Chondrocyte (in vitro differentiated cells): ENCODE measurements around the gene APLNR. TPM values are rescaled to one million over a fixed set of nuclear protein-coding genes. Genes with fewer than 3 reads are reported as not detected.

Experiments
- DNase-seq: peaks from one replicate; pipeline ENCODE4 v3.0.0; 2021; ENCODE audit warnings: mixed read lengths, low spot score
- H3K27ac Mint-ChIP-seq: one replicate; pipeline ENCODE4 v1.8.0; 2021; ENCODE audit warnings: mild to moderate bottlenecking, moderate library complexity, mixed read lengths; ENCODE audit not compliant: unreplicated experiment
- H3K27me3 Mint-ChIP-seq: 2 replicates; pipeline ENCODE4 v1.8.0; 2021; ENCODE audit warnings: low read depth, mixed read lengths
- H3K36me3 Mint-ChIP-seq: 2 replicates; pipeline ENCODE4 v1.8.0; 2021; ENCODE audit warnings: low read depth, mixed read lengths
- H3K4me1 Mint-ChIP-seq: 2 replicates; pipeline ENCODE4 v1.8.0; 2021; ENCODE audit warnings: low read depth, mild to moderate bottlenecking, mixed read lengths
- H3K4me3 Mint-ChIP-seq: one replicate; pipeline ENCODE4 v1.8.0; 2021; ENCODE audit warnings: mild to moderate bottlenecking, moderate library complexity, mixed read lengths; ENCODE audit not compliant: unreplicated experiment
- H3K9me3 Mint-ChIP-seq: 2 replicates; pipeline ENCODE4 v1.8.0; 2021; ENCODE audit warnings: low read depth, mixed read lengths
- total RNA-seq: library from RNA; stranded (reverse); gene quantifications from 3 replicates; pipeline ENCODE4 v1.2.1, GENCODE V29; 2021
- TF ChIP-seq, protein P1 (sequence below): fragments of 200-600 bp; sonication (generic); IDR thresholded peaks from 2 replicates; pipeline ENCODE4 v1.5.0; 2021; ENCODE audit warnings: antibody characterized with exemption, mild to moderate bottlenecking, moderate library complexity

The APLNR gene
- total RNA-seq, 1 donor from 2014 or later: not detected

DNA sequence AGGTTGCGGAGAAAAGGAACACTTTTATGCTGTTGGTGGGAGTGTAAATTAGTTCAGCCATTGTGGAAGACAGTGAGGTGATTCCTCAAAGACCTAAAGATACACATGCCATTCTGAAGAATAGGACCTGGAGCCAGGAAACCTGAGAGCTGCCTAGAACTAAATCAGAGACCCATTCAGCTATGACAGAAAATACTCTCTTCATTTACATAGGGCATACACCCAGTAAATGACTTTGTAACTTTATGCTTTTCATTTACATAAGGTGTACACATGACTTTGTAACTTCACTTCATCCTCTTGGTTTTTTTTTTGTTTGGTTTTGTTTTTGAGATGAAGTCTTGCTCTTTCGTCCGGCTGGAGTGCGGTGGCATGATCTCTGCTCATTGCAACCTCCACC lies 25.1 kb upstream of the APLNR start:
- Mint-ChIP-seq H3K4me1 (peaks cover 11% of the 10 kb centered on the region), H3K9me3 (peaks cover 5% of the 10 kb centered on the region), H3K4me3 (no peak overlapping the region), H3K27ac (no peak overlapping the region), H3K36me3 (no peaks in the 10 kb centered on the region), H3K27me3 (peaks cover 1% of the 10 kb centered on the region)
- no peak for DNase-seq
- TF ChIP-seq, protein P1, sequence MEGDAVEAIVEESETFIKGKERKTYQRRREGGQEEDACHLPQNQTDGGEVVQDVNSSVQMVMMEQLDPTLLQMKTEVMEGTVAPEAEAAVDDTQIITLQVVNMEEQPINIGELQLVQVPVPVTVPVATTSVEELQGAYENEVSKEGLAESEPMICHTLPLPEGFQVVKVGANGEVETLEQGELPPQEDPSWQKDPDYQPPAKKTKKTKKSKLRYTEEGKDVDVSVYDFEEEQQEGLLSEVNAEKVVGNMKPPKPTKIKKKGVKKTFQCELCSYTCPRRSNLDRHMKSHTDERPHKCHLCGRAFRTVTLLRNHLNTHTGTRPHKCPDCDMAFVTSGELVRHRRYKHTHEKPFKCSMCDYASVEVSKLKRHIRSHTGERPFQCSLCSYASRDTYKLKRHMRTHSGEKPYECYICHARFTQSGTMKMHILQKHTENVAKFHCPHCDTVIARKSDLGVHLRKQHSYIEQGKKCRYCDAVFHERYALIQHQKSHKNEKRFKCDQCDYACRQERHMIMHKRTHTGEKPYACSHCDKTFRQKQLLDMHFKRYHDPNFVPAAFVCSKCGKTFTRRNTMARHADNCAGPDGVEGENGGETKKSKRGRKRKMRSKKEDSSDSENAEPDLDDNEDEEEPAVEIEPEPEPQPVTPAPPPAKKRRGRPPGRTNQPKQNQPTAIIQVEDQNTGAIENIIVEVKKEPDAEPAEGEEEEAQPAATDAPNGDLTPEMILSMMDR: no peak

DNA sequence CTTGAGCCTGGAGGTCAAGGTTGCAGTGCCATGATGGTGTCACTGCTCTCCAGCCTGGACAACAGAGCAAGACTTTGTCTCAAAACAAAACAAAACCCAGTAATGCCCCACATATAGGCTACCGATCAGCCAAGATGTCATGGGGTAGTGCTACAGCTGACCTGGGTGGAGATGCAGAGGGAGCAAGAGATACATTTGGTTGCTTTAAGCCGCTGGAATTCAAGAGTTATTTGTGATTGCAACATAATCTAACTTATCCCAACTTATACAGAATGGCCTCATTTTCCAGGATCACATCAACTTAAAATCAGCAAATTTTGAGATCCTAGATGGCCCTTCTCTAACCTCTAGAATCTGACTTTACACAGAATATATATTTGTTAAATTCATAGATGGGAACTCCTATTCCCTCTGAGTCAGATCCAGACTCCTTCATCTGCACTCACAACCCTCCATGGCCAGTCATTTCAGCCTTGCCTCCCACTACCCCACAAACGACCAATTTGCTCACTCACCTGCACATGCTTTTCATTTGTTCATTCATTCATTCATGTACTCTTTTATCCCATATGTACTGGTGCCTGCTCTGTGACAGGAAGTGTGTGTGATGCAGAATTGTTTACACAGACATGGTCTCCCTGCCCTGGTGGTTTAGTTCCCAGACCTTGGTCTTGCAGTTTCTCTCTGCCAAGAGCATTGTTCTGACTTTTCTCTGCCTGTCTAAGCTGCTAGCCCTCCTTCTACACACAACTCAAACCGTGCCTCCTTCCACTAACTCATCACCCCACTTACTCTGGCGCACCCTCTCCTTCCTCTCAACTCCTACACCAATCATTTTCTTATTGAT lies 24.1 kb upstream of the APLNR start:
- no peak overlapping the region for H3K4me3 Mint-ChIP-seq
- H3K27me3 Mint-ChIP-seq: peaks cover 1% of the 10 kb centered on the region
- H3K36me3 Mint-ChIP-seq: no peaks in the 10 kb centered on the region
- peaks cover 11% of the 10 kb centered on the region for H3K4me1 Mint-ChIP-seq
- TF ChIP-seq, protein P1: no peak
- peaks cover 12% of the 10 kb centered on the region for H3K9me3 Mint-ChIP-seq
- H3K27ac Mint-ChIP-seq: no peak overlapping the region
- no peak for DNase-seq

DNA sequence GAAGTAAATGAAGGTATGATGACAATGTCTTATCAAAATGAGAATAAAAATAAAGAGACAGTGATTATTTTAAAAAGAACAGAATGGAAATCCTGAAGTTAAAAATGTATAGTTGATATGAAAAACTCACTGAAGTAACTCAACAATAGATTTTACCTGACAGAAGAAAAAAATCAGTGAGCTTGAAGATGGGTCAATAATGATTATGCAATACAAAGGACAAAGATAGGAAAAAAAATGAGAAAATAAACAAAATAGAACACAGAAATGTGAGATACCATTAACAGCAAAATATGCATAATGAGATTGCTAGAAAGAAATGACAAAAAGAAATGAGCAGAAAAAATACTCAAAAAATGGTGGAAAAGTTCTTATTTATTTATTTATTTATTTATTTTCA lies 19.1 kb upstream of the APLNR start:
- TF ChIP-seq, protein P1: no peak
- no peak overlapping the region for H3K4me3 Mint-ChIP-seq
- no peak overlapping the region for H3K27ac Mint-ChIP-seq
- H3K9me3 Mint-ChIP-seq: peaks cover 17% of the 10 kb centered on the region
- peaks cover 3% of the 10 kb centered on the region for H3K36me3 Mint-ChIP-seq
- peaks cover 8% of the 10 kb centered on the region for H3K27me3 Mint-ChIP-seq
- H3K4me1 Mint-ChIP-seq: peaks cover 29% of the 10 kb centered on the region
- DNase-seq: no peak

DNA sequence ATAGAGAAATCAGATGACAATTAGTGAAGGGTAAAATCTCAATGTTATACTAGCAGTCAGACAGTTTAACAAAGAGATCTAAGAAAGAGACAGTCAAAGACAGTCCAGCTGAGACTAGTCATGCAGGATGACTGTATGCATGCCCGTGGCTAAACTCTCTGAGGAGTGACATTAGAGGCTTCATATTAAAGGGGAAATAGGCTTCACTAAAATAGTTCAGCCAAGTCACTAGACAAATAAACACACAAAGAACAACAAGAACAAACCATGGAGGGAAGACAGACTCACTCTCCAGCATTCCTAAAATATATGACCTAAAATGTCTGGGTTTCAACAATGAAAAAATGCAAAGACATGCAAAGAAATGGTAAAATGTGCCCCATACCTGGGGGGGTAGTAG lies 18.6 kb upstream of the APLNR start:
- Mint-ChIP-seq H3K27ac (no peak overlapping the region), H3K36me3 (peaks cover 3% of the 10 kb centered on the region), H3K4me1 (peaks cover 29% of the 10 kb centered on the region), H3K9me3 (peaks cover 17% of the 10 kb centered on the region), H3K27me3 (peaks cover 11% of the 10 kb centered on the region), H3K4me3 (no peak overlapping the region)
- no peak for DNase-seq
- TF ChIP-seq, protein P1: no peak

DNA sequence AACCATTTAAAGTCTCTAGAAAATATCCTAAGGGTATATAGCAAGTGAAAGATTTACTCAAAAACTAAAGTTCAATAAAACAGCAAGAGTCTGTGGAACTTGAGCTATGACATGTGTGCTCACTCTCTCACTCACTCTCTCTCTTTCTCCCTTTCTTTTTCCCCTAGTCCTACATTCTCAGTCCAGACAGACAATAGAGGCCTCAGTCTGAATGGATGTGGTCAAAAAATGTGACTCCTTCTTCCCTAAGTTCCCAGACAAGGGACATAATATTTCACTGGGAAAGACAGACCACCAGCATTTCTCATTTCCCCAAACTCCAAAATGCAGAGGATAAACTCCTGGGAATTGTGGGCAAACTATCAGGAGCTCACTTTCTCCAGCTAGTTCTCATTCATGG lies 17.6 kb upstream of the APLNR start:
- Mint-ChIP-seq H3K36me3 (peaks cover 3% of the 10 kb centered on the region), H3K27me3 (peaks cover 11% of the 10 kb centered on the region), H3K4me3 (no peak overlapping the region), H3K9me3 (peaks cover 17% of the 10 kb centered on the region), H3K4me1 (peaks cover 30% of the 10 kb centered on the region), H3K27ac (no peak overlapping the region)
- TF ChIP-seq, protein P1: no peak
- DNase-seq: no peak
